ENCODE results near the gene ANKHD1.

ANKHD1 gene, protein sequence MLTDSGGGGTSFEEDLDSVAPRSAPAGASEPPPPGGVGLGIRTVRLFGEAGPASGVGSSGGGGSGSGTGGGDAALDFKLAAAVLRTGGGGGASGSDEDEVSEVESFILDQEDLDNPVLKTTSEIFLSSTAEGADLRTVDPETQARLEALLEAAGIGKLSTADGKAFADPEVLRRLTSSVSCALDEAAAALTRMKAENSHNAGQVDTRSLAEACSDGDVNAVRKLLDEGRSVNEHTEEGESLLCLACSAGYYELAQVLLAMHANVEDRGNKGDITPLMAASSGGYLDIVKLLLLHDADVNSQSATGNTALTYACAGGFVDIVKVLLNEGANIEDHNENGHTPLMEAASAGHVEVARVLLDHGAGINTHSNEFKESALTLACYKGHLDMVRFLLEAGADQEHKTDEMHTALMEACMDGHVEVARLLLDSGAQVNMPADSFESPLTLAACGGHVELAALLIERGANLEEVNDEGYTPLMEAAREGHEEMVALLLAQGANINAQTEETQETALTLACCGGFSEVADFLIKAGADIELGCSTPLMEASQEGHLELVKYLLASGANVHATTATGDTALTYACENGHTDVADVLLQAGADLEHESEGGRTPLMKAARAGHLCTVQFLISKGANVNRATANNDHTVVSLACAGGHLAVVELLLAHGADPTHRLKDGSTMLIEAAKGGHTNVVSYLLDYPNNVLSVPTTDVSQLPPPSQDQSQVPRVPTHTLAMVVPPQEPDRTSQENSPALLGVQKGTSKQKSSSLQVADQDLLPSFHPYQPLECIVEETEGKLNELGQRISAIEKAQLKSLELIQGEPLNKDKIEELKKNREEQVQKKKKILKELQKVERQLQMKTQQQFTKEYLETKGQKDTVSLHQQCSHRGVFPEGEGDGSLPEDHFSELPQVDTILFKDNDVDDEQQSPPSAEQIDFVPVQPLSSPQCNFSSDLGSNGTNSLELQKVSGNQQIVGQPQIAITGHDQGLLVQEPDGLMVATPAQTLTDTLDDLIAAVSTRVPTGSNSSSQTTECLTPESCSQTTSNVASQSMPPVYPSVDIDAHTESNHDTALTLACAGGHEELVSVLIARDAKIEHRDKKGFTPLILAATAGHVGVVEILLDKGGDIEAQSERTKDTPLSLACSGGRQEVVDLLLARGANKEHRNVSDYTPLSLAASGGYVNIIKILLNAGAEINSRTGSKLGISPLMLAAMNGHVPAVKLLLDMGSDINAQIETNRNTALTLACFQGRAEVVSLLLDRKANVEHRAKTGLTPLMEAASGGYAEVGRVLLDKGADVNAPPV (N-terminal part only)

DNA sequence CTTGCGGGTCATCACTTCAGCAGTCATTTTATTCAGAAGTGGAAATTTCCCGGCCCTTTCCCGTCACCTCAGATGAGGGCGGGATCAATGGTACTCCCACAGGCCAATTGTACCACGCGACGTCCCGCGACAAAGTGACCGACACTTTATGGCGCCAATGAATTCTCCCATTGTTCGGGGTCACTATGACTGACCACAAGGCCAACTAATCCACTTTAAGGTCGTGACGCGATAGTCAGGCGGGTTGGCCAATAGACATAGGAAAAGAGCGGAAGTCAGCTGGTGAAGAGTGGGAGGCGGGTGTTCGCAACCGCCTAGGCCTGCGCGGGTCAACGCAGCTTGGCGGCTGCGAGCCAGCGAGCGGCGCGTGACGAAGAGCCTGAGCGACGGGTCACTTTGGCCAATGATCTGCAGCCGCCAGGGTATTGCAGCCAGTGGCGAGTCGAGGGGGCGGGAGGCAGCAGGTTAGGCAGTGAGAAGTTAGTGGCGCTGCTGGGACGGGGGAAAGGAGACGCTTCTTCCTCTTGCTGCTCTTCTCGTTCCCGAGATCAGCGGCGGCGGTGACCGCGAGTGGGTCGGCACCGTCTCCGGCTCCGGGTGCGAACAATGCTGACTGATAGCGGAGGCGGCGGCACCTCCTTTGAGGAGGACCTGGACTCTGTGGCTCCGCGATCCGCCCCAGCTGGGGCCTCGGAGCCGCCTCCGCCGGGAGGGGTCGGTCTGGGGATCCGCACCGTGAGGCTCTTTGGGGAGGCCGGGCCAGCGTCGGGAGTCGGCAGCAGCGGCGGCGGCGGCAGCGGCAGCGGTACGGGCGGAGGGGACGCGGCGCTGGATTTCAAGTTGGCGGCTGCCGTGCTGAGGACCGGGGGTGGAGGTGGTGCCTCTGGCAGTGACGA is at the start of gene ANKHD1:
ANKHD1 (plus strand) TSS at position 472 of the 896 bp plus-strand sequence; CDS start at position 607, 135 bp downstream.
- TF ChIP-seq POLR2A (IDR thresholded peaks at IDR 0.05; ENCODE audit: low read length) (peak; percentile 93), GATA1 (IDR thresholded peaks at IDR 0.05; ENCODE audit: low read depth, low read length) (no peak)
- peak; percentile 100 for DNase-seq

DNA sequence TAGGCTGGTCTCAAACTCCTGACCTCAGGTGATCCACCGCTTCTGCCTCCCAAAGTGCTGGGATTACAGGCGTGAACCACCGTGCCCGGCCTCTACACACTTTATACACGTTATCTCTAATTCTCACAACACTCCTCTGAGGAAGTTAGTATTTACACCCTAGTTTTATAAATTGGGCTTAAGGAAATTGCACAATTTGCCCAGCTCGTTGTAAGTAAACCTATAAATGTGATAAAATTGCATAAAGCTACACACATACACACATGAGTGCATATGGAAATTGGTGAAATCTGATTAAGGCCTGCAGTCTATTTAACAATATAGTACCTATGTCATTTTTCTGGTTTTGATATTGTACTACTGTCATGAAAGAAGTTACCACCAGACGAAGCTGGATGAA is 46.1 kb upstream of the ANKHD1 start:
- DNase-seq: no peak

DNA sequence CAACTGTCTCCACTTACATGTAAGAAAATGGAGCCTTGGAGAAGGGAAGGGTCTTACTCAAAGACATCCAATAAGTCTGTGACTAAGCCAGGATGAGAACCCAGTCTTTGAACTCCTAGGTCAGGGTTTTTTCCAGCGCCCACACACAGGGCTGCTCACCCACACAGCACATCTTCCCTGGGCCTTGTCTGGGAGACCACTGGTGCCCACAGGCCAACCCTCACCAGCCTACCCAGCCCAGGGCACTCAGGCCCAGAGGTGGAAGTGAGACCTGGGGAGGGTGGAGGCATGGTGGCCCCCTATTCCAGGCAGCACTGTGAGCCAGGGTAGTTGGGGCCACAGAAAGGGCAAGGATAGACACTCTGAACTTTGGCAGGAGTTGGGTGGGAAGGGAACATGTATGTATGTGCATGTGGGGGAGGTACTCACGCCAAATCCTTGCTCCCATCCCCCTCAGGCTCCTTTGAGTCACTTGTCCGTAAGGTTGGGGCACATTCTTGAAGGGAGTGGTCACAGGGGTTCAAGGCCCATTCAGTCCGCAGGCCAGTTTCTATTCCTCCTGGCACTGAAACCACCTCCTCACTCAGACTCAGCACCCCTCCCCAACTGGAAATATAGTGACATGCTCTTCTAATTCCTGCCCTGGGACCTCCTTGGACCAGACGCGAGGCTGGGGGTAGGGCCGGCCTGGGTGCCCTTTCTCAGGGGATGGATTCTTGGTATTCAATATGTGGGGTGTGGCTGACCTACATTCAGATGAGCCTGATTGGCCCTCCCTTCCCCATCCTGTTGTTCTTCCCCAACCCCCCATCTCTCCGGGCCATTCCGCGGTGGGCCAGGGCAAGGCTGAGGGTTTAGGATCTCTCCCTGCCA is 44.5 kb upstream of the ANKHD1 start:
- no peak for DNase-seq
- TF ChIP-seq GATA1 (IDR thresholded peaks at IDR 0.05; ENCODE audit: low read depth, low read length): no peak
- no peak for TF ChIP-seq POLR2A (IDR thresholded peaks at IDR 0.05; ENCODE audit: low read length)

More for the DNA sequence above, 46.1 kb upstream of the ANKHD1 start:
- no peak for TF ChIP-seq POLR2A (IDR thresholded peaks at IDR 0.05; ENCODE audit: low read length)
- no peak for TF ChIP-seq GATA1 (IDR thresholded peaks at IDR 0.05; ENCODE audit: low read depth, low read length)

DNA sequence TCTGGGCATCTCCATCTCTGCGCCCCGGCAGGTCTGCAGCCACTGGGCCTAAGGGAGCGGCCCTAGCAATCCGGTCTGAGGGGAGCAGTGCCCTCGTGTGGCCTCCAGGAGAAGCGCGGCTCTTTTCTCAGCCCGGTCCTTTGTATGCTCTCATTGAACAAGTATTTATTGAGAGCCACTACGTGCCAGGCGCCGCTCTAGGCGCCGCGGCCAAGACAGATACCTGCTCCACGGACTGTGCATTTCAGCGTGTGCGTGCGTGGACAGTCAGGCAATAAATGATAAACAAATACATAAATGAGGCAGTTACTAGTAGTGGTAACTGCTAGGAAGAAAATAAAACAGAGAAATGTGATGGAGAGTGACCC is 43.9 kb upstream of the ANKHD1 start:
- DNase-seq: peak; percentile 77 to 83
- no peak for TF ChIP-seq POLR2A (IDR thresholded peaks at IDR 0.05; ENCODE audit: low read length)
- TF ChIP-seq GATA1 (IDR thresholded peaks at IDR 0.05; ENCODE audit: low read depth, low read length): no peak

DNA sequence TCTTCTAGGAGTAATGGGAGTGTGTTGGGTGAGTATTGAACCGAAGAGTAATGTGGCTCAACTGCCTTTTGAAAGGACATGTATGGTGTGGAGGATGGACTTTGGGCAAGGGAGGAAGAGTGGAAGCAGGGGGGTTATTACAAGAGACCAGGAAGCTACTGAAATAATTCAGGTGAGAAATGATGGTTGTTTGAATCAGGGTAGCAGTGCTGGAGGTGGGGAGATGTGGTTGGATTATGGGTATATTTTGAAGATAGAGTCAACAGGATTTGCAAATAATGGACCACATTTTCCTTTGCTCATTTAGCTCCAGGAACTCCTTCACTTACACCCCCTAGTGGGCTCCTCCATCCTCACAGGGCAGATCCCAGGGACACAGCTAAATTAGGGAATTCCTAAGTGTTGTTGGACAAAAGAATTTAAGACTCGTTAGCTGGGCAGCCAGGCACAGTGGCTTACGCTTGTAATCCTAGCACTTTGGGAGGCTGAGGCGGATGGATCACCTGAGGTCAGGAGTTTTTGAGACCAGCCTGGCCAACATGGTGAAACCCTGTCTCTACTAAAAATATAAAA is 42.8 kb upstream of the ANKHD1 start:
- no peak for DNase-seq

DNA sequence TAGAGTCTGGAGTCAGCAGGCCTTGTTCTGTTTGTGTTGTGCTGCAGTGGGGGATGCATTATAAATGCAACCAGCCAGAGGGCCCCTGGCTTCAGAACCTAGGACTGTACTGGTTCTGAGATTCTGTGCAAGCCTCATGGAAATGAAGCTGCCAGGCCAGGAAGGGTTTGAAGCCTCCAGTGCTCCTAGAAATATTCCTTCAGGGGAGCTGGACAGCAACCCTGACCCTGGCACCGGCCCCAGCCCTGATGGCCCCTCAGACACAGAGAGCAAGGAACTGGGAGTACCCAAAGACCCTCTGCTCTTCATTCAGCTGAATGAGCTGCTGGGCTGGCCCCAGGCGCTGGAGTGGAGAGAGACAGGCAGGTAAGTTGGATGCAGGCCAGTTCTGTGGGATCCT is 41.5 kb upstream of the ANKHD1 start, which contains the start of gene SLC4A9:
SLC4A9 (plus strand) TSS at position 94 of the 400 bp plus-strand sequence; CDS start at position 137, 43 bp downstream.
- no peak for TF ChIP-seq POLR2A (IDR thresholded peaks at IDR 0.05; ENCODE audit: low read length)
- TF ChIP-seq GATA1 (IDR thresholded peaks at IDR 0.05; ENCODE audit: low read depth, low read length): no peak
- DNase-seq: no peak

More for the DNA sequence above, 42.8 kb upstream of the ANKHD1 start:
- TF ChIP-seq POLR2A (IDR thresholded peaks at IDR 0.05; ENCODE audit: low read length) (no peak), GATA1 (IDR thresholded peaks at IDR 0.05; ENCODE audit: low read depth, low read length) (no peak)

DNA sequence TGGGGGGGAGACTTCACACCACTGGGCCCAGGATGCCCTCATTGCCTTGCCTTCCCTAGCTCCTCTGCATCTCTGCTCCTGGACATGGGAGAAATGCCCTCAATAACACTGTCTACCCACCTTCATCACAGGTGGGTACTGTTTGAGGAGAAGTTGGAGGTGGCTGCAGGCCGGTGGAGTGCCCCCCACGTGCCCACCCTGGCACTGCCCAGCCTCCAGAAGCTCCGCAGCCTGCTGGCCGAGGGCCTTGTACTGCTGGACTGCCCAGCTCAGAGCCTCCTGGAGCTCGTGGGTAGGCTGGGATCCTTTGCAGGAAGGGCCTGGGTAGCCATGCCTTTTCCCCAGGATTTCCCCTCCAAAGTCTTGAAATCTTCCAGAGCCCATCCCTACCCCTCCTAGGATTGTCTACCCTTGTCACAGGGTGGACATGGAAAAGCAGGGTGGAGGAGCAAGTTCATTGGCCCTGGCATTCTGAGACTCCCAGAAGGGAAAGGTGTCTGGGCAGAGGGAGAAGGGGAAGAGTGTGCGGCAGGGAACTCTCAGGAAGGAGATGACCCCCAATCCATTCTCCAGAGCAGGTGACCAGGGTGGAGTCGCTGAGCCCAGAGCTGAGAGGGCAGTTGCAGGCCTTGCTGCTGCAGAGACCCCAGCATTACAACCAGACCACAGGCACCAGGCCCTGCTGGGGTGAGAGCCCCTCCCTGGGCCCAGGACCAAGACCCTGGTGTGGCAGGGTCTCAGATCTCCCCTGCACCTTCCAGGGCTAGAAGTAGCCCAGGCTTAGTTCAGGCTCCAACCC is 40.8 kb upstream of the ANKHD1 start:
- DNase-seq: no peak
- TF ChIP-seq GATA1 (IDR thresholded peaks at IDR 0.05; ENCODE audit: low read depth, low read length) (no peak), POLR2A (IDR thresholded peaks at IDR 0.05; ENCODE audit: low read length) (no peak)

DNA sequence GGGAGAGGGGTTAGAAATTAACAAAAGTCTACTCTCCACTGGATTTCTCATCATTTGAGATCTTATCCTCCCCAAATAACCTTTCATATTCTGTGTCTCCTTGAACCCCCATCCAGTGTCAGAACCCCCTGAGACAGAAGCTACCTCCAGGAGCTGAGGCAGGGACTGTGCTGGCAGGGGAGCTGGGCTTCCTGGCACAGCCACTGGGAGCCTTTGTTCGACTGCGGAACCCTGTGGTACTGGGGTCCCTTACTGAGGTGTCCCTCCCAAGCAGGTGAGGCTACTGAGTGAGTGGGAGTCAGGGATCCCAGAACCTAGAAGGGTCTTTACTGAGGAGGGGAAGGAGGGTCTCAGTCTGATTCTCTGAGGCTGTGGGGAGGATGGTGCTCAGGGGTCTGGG is 39.7 kb upstream of the ANKHD1 start:
- TF ChIP-seq GATA1 (IDR thresholded peaks at IDR 0.05; ENCODE audit: low read depth, low read length): no peak
- TF ChIP-seq POLR2A (IDR thresholded peaks at IDR 0.05; ENCODE audit: low read length): no peak
- no peak for DNase-seq

DNA sequence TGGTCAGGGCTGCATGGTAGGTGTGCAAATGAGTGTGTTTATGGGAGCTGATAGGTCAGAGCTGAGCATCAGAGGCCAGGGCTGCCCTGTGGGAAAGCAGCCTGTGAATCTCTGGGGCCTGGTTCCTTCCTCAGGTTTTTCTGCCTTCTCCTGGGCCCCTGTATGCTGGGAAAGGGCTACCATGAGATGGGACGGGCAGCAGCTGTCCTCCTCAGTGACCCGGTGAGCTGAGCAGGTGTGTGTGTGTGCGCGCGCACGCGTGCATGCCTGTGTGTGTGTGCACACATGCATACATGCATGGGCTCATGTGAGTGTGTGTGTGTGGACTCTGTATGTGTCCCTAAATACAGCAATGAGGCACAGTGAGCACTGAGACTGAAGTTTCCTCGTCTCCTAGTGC is 39.3 kb upstream of the ANKHD1 start:
- TF ChIP-seq GATA1 (IDR thresholded peaks at IDR 0.05; ENCODE audit: low read depth, low read length) (no peak), POLR2A (IDR thresholded peaks at IDR 0.05; ENCODE audit: low read length) (no peak)
- DNase-seq: no peak

DNA sequence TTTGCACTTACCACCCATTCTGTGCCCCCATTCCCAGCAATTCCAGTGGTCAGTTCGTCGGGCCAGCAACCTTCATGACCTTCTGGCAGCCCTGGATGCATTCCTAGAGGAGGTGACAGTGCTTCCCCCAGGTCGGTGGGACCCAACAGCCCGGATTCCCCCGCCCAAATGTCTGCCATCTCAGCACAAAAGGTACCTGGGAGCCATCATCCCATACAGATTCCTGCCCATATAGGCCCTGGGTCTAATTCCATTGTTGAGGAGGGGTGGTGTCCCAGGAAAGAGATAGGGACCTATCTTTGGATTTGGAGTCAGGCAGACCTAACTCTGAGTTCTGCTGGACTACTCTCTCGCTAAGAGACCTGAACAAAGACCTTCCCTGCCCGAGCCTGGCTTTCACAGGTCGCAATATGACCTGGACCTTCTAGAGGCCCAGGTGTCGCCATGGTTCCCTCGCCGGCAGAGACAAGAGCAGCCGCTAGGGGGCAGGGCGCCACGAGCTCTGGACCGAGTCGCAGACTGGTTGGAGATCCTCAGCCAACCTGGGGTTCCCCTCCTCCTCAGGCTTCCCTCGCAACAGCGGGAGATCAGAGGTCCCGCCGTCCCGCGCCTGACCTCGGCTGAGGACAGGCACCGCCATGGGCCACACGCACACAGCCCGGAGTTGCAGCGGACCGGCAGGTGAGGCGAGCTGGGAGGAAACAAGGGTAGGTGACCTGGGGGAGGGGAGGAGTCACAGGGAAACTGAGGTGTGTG is 38.6 kb upstream of the ANKHD1 start:
- TF ChIP-seq POLR2A (IDR thresholded peaks at IDR 0.05; ENCODE audit: low read length): no peak
- no peak for TF ChIP-seq GATA1 (IDR thresholded peaks at IDR 0.05; ENCODE audit: low read depth, low read length)

More for the DNA sequence above, 38.6 kb upstream of the ANKHD1 start:
- peak; percentile 75 to 85 for DNase-seq

All from erythroblast (primary cell).